K562 (cell line): ENCODE measurements around the gene TMBIM4. TPM values are rescaled to one million over a fixed set of nuclear protein-coding genes. Genes with fewer than 3 reads are reported as not detected.

ENCODE experiments used
- ASH1L ChIP-seq: fragments of 450-650 bp; IDR thresholded peaks from 2 replicates; pipeline ENCODE4 v1.6.1; 2018; ENCODE audit warnings: borderline replicate concordance, mild to moderate bottlenecking, low read depth; ENCODE audit not compliant: partially characterized antibody
- C11orf30 ChIP-seq: fragments of 450-650 bp; IDR thresholded peaks from 2 replicates; pipeline ENCODE4 v1.6.1; 2016; ENCODE audit warnings: low read depth, mild to moderate bottlenecking
- CBX1 ChIP-seq: sonication (generic); IDR thresholded peaks from 2 replicates; pipeline ENCODE4 v1.6.1; 2016; ENCODE audit warnings: antibody characterized with exemption, low read depth, mild to moderate bottlenecking
- CXXC5 ChIP-seq: fragments of 250-450 bp; sonication (Bioruptor Pico); IDR thresholded peaks from 2 replicates; pipeline ENCODE4 v1.8.0; 2022; ENCODE audit warnings: inconsistent platforms, mild to moderate bottlenecking, moderate library complexity
- HMG20A ChIP-seq: fragments of 450-650 bp; formaldehyde crosslinking; conservative IDR thresholded peaks from 2 replicates; pipeline ENCODE4 v1.4.0; 2020; ENCODE audit warnings: mild to moderate bottlenecking, mixed read lengths
- HMGN3 ChIP-seq: IDR thresholded peaks from 2 replicates; pipeline ENCODE4 v1.6.1; 2011; ENCODE audit warnings: borderline replicate concordance, low read depth, mild to moderate bottlenecking, mixed read lengths, low read length; ENCODE audit not compliant: insufficient read length; ENCODE audit errors: extremely low read depth
- MBD2 ChIP-seq: sonication (generic); IDR thresholded peaks from 2 replicates; pipeline ENCODE4 v1.6.1; 2016; ENCODE audit warnings: low read depth, borderline replicate concordance
- POLR2AphosphoS5 ChIP-seq: IDR thresholded peaks from 2 replicates; pipeline ENCODE4 v1.6.1; 2011; ENCODE audit warnings: mild to moderate bottlenecking, low read depth, low read length, moderate library complexity; ENCODE audit not compliant: control insufficient read depth, insufficient read depth
- SMARCB1 ChIP-seq: IDR thresholded peaks from 2 replicates; pipeline ENCODE4 v1.6.1; 2011; ENCODE audit warnings: improper control_type of control experiment, low read depth; ENCODE audit not compliant: insufficient read length
- TARDBP ChIP-seq: fragments of 450-650 bp; IDR thresholded peaks from 2 replicates; pipeline ENCODE4 v1.6.1; 2016
- TCF7 ChIP-seq: sonication (generic); IDR thresholded peaks from 2 replicates; pipeline ENCODE4 v1.6.1; 2016; ENCODE audit warnings: antibody characterized with exemption, borderline replicate concordance
- ZBTB40 ChIP-seq, 2 experiments: fragments of 450-650 bp in 1 of 2; sonication (generic) in 1 of 2; formaldehyde crosslinking in 1 of 2; IDR thresholded peaks; 2 replicates each; pipeline versions ENCODE4 v1.7.1 to v1.9.0; 2016 to 2022; ENCODE audit warnings: inconsistent platforms in 1 of 2, mild to moderate bottlenecking in 1 of 2, missing genetic modification reagents in 1 of 2
- ZKSCAN8 ChIP-seq: fragments of 200-800 bp; sonication (Bioruptor generic); IDR thresholded peaks from 2 replicates; pipeline ENCODE4 v1.6.1; 2016; ENCODE audit warnings: missing genetic modification characterization, missing compliant biosample characterization
- ZNF232 ChIP-seq: sonication (generic); formaldehyde crosslinking; IDR thresholded peaks from 2 replicates; pipeline ENCODE4 v1.8.0; 2022; ENCODE audit warnings: mild to moderate bottlenecking, missing genetic modification reagents
- ZNF583 ChIP-seq: fragments of 250-450 bp; sonication (Bioruptor Pico); IDR thresholded peaks from 2 replicates; pipeline ENCODE4 v1.4.0; 2020
- polyA plus RNA-seq, 8 experiments: library from polyadenylated mRNA; depleted of rRNA in 4 of 8; stranded (reverse) in 5 of 8; unstranded in 3 of 8; fragments of >200 nt; fragmentation: Nextera tagmentation in 2 of 8; fragmentation: Illumina TruSeq in 1 of 8; extraction: Ambion mirVana in 2 of 8; extraction: Trizol in 1 of 8; gene quantifications; 2 replicates each; pipeline versions ENCODE4 v1.2.1 to v1.2.3, GENCODE V29; 2011 to 2014; ENCODE audit warnings: inconsistent platforms in 1 of 8, missing spikeins in 1 of 8
- total RNA-seq, 7 experiments: library from RNA; depleted of rRNA in 6 of 7; stranded (reverse); fragments of >200 nt in 6 of 7; fragmentation: Illumina TruSeq in 2 of 7; extraction: Trizol in 2 of 7; gene quantifications; 2 replicates each; pipeline versions ENCODE4 v1.2.1 to v1.2.3, GENCODE V29; 2011 to 2021; ENCODE audit warnings: low replicate concordance in 1 of 7
- TF ChIP-seq, protein P1 (sequence below): fragments of 450-650 bp; formaldehyde crosslinking; IDR thresholded peaks from 2 replicates; pipeline ENCODE4 v1.4.0; 2020; ENCODE audit warnings: mild to moderate bottlenecking, moderate library complexity

The TMBIM4 gene
- total and polyA plus RNA-seq, 9 of the 15 experiments (the other 6 are each of a cell fraction or from before 2014, with no cell fraction given), result 18.6 to 272 (median 50.0) TPM

GRCh38 chr12:66130267-66131066 is 39.3 kb downstream of the TMBIM4 start, which contains the start of gene LLPH (continued):
- peak; percentile 77 for TF ChIP-seq ASH1L
- peak; percentile 90 for TF ChIP-seq POLR2AphosphoS5
- no peak for TF ChIP-seq HMGN3
- TF ChIP-seq, protein P1, sequence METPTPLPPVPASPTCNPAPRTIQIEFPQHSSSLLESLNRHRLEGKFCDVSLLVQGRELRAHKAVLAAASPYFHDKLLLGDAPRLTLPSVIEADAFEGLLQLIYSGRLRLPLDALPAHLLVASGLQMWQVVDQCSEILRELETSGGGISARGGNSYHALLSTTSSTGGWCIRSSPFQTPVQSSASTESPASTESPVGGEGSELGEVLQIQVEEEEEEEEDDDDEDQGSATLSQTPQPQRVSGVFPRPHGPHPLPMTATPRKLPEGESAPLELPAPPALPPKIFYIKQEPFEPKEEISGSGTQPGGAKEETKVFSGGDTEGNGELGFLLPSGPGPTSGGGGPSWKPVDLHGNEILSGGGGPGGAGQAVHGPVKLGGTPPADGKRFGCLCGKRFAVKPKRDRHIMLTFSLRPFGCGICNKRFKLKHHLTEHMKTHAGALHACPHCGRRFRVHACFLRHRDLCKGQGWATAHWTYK (CRISPR knock-in tag), result no peak
- TF ChIP-seq ZNF583 (CRISPR knock-in tag), result no peak
- peak; percentile 65 for TF ChIP-seq C11orf30
- TF ChIP-seq ZKSCAN8 (CRISPR knock-in tag), result no peak
- TF ChIP-seq HMG20A (CRISPR knock-in tag), result no peak
- TF ChIP-seq CBX1, result 0 out of 2 replicates have a peak, but pooled peaks have one; percentile 57
- TF ChIP-seq TARDBP, result no peak
- TF ChIP-seq ZBTB40 (IDR thresholded peaks at IDR 0.05), result peak; percentile 96
- no peak for TF ChIP-seq ZBTB40 (CRISPR knock-in tag; IDR thresholded peaks at IDR 0.05)
- TF ChIP-seq TCF7, result no peak
- no peak for TF ChIP-seq SMARCB1
- TF ChIP-seq MBD2, result peak; percentile 69
- TF ChIP-seq CXXC5 (CRISPR knock-in tag), result peak; percentile 63
- TF ChIP-seq ZNF232 (CRISPR knock-in tag), result no peak
